Ovary (tissue), 3 donors: ENCODE results near the gene SLC44A4.

Experiments used
- CTCF ChIP-seq, 3 donors: fragments of 450-650 bp in 2 of 3; fragments of 200-600 bp in 1 of 3; IDR thresholded peaks; one replicate each; pipeline versions ENCODE4 v1.5.1 to v1.8.0; 2016 to 2022; ENCODE audit warnings: antibody characterized with exemption in 3 of 3, mild to moderate bottlenecking in 1 of 3
- EP300 ChIP-seq: sonication (generic); formaldehyde crosslinking; IDR thresholded peaks from one replicate; pipeline ENCODE4 v1.6.1; 2017; ENCODE audit warnings: antibody characterized with exemption
- POLR2A ChIP-seq: fragments of 450-650 bp; IDR thresholded peaks from one replicate; pipeline ENCODE4 v1.6.1; 2017; ENCODE audit warnings: antibody characterized with exemption, mild to moderate bottlenecking, moderate library complexity
- donor health status: DM: no; HTN: no; CAD: no.

DNA sequence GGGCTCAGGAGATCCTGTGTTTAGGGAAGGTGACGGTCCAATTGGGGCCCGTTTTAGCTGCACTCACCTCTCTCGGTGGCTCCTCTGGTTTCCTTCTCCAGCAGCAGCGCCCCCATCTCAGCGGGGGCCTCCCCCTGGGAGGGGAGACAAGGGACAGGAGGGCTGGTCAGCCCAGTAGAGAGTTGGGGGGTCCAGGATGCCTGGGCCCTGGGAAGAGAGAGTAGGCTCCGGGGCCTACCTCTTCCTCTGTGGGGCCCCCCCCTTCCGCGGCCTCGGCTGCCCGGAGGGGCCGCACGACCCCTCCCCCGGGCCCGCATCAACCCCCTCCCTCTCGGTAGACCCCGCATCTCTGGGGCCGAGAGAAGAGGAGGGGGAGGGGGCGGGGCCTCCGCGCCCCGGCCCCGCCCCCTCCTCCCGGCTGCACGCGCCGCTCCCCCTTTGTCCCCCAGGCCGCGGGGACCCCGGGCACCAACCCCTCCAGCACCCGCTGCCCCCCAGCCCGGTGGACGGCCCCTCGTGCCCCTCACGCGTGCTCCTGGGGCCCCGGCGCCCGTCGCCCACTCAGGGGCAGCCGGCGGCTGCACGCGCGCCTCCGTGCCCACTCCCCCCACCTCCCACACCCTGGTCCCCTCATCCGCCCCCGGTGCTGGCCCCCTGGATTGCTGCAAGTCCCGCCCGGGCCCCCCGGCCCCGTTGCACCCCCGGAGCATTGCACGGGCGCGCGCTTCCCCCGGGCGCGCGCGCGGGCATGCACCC lies 18.2 kb upstream of the SLC44A4 start:
- TF ChIP-seq CTCF (IDR thresholded peaks at IDR 0.05) (no peak), POLR2A (no peak), EP300 (no peak)
